Lung (tissue), 12 donors: ENCODE data around the gene ZNF106. TPM values are rescaled to one million over a fixed set of nuclear protein-coding genes. Genes with fewer than 3 reads are reported as not detected.
A peak's percentile ranks its signal among the peaks of the same experiment; 100 is the strongest.

ENCODE experiments used
- ATAC-seq: fragments of 200-7000 bp; cut with Tn5 transposase; one replicate; pipeline ENCODE4 v1.9.1; 2020; ENCODE audit warnings: moderate number of reproducible peaks; ENCODE audit not compliant: insufficient read depth, low FRiP score
- DNase-seq, 3 donors: peaks; one replicate each; pipeline ENCODE4 v3.0.0-alpha.2; 2013 to 2017
- H3K27ac ChIP-seq, 2 donors: one replicate each; pipeline ENCODE4 v1.5.1; 2013; ENCODE audit warnings: mild to moderate bottlenecking in 2 of 2, moderate library complexity in 2 of 2, control low read depth in 1 of 2, inconsistent platforms in 1 of 2, low read depth in 1 of 2, low read length in 1 of 2
- H3K27me3 ChIP-seq, 3 donors: one replicate each; pipeline ENCODE4 v1.5.1; 2013; ENCODE audit warnings: low read length in 2 of 3; ENCODE audit not compliant: control insufficient read depth in 3 of 3, insufficient read depth in 3 of 3
- H3K36me3 ChIP-seq, 4 donors: one replicate each; pipeline ENCODE4 v1.5.1; 2013; ENCODE audit warnings: low read length in 4 of 4, mild to moderate bottlenecking in 1 of 4, moderate library complexity in 1 of 4; ENCODE audit not compliant: control insufficient read depth in 4 of 4, insufficient read depth in 4 of 4
- H3K4me1 ChIP-seq, 5 donors: one replicate each; pipeline ENCODE4 v1.5.1; 2013; ENCODE audit warnings: low read length in 5 of 5, mild to moderate bottlenecking in 2 of 5, moderate library complexity in 1 of 5; ENCODE audit not compliant: control insufficient read depth in 5 of 5, insufficient read depth in 5 of 5
- H3K4me3 ChIP-seq: one replicate; pipeline ENCODE4 v1.5.1; 2013; ENCODE audit warnings: mild to moderate bottlenecking, control low read depth, moderate library complexity
- H3K9ac ChIP-seq, 2 donors: one replicate each; pipeline ENCODE4 v1.5.1; 2013; ENCODE audit warnings: low read length in 2 of 2, control low read depth in 1 of 2; ENCODE audit not compliant: insufficient read depth in 1 of 2
- H3K9me3 ChIP-seq, 4 donors: one replicate each; pipeline ENCODE4 v1.5.1; 2013; ENCODE audit warnings: low read length in 3 of 4, mild to moderate bottlenecking in 1 of 4, moderate library complexity in 1 of 4; ENCODE audit not compliant: control insufficient read depth in 4 of 4, insufficient read depth in 3 of 4
- CTCF ChIP-seq: IDR thresholded peaks from 2 replicates; pipeline ENCODE4 v1.5.1; 2012; ENCODE audit warnings: mild to moderate bottlenecking; ENCODE audit errors: control extremely low read depth, extremely low read depth
- WGBS, 2 donors: extraction: QIAGEN DNeasy Blood & Tissue Kit; methylation state at CpG; one replicate each; pipeline ENCODE4 v1.1.7; 2013; 5-methylcytosine and 5-hydroxymethylcytosine counted together
- polyA plus RNA-seq, 2 donors: library from polyadenylated mRNA; stranded (reverse); fragments of 200-250 nt; gene quantifications; one replicate each; pipeline ENCODE4 v1.2.1, GENCODE V29; 2013
- total RNA-seq, 2 donors: library from RNA; depleted of rRNA in 1 of 2; stranded (reverse); fragments of >200 nt in 1 of 2; gene quantifications; one replicate each; pipeline ENCODE4 v1.2.1, GENCODE V29; 2014 to 2021
- donor health status: control.
- donor health status: control.
- donor health status: Bipolar disorder and iron deficiency.
- donor health status: healthy.
- donor health status: DM: yes; HTN: yes; CAD: no.

ZNF106 gene
- total and polyA plus RNA-seq, 4 donors, result 10.9 to 67.5 (median 41.2) TPM

DNA sequence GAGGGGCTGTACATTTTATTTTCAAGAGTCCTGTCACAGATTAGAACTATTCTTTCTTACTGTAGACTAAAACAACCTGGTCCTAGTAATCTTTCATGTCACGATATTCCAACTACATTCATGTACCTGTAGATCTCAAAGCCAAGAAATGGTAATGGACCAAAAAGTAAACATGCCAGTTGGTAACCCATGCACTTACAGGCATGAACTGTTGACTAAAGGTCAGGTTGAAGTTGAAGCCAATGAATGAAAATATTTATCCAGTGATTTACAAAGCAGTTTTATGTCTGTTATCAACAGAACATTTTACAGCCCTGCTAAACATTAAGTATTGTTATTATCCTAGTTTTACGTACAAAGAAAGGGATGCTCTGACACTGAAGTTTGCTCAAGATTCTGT is 32.4 kb upstream of the ZNF106 start:
- Histone ChIP-seq H3K4me3 (no peak overlapping the region), H3K4me1 (no peaks in the 10 kb centered on the region), H3K27ac (no peak overlapping the region), H3K36me3 (peaks cover 5 to 16% (median 9%) of the 10 kb centered on the region in 4 donors), H3K27me3 (no peaks in the 10 kb centered on the region), H3K9me3 (no peaks in the 10 kb centered on the region), H3K9ac (no peak overlapping the region)
- TF ChIP-seq CTCF, result no peak
- ATAC-seq, result no peak
- no peak for DNase-seq
- WGBS, 2 donors, result 93 to 99% methylated on average over 2 of the region's 2 CpGs

DNA sequence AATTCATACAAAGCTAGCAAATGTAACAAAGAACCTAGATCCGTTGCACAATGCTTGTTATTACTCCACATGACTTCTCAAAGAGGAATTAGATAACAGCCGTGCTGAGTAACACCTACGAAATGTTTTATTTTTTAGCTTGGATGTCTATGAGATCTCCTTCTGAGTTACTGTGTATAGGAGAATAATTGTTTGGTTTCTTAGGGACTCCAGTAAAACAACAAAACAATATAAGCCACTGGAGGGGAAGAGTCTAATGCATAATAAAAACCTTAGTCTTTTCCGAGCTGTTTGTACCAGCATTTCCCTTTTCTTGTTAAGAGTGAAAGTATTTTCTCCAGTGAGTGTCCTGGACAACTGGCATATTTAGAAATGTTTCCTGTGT is 20.1 kb upstream of the ZNF106 start:
- Histone ChIP-seq H3K27ac (peak overlapping the region; percentile 21 to 27), H3K36me3 (peaks cover 3 to 12% (median 6%) of the 10 kb centered on the region in 4 donors), H3K9me3 (no peaks in the 10 kb centered on the region), H3K4me1 (peaks cover 0 to 16% (median 4%) of the 10 kb centered on the region in 5 donors), H3K27me3 (no peaks in the 10 kb centered on the region), H3K4me3 (no peak overlapping the region), H3K9ac (peak overlapping the region in 1 of 2 donors; percentile 6)
- TF ChIP-seq CTCF, result no peak
- ATAC-seq (peak; percentile 52), DNase-seq (peak in 1 of 3 donors; percentile 4)
- 5 to 21% methylated on average over 4 of the region's 4 CpGs for WGBS, 2 donors

- TF ChIP-seq CTCF, result no peak
- Histone ChIP-seq H3K9me3 (no peaks in the 10 kb centered on the region), H3K27ac (peak overlapping the region; percentile 21 to 27), H3K36me3 (peaks cover 0 to 10% (median 6%) of the 10 kb centered on the region in 4 donors), H3K4me1 (peaks cover 0 to 16% (median 4%) of the 10 kb centered on the region in 5 donors), H3K27me3 (no peaks in the 10 kb centered on the region), H3K4me3 (no peak overlapping the region), H3K9ac (peak overlapping the region in 1 of 2 donors; percentile 6)
- DNase-seq, result no peak
- peak; percentile 19 for ATAC-seq
- 75 to 79% methylated on average over 4 of the region's 4 CpGs for WGBS, 2 donors
These were observed 19.5 kb upstream of the ZNF106 start for GRCh38 chr15:42510258-42511006.
